ENCODE measurements around the gene RER1. TPM values are rescaled to one million over a fixed set of nuclear protein-coding genes. Genes with fewer than 3 reads are reported as not detected.

Gene RER1
- total RNA-seq, 1 experiment from 2014 or later: 79.8 TPM

DNA sequence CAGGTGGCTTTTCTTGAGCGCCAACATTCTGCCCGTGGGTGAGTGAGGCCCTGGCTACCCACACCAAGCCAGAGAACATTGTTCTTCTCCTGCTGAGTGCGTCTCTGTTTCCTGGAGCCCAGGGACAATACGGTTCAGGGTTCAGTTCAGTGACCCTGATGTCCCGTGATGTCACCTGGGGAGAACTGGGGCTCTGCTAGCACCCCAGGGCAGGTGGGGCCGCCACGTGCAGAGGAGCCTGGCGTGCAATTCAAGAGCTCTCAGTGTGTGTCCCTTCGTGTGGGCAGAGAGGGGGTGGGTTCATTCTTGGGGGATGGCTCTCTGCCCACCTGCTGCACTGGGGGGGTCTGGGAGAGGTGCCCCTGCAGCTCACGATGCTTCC, 38.9 kb downstream of the RER1 start:
- DNase-seq (ENCODE audit: low spot score) (no peak), ATAC-seq (no peak)
- no peak overlapping the region for H3K4me3 Mint-ChIP-seq
- CTCF ChIA-PET: interaction anchor here (1.0 to 1.7 kb wide), 9 partner anchors 10 to 356 kb away, joined by 3 to 9 read pairs (median 4); no protein-coding TSS in a partner anchor
- POLR2A ChIA-PET: no interaction called here
- H3K9me3 Mint-ChIP-seq: peaks cover 11% of the 10 kb centered on the region
- H3K4me1 Mint-ChIP-seq: no peaks in the 10 kb centered on the region
- H3K36me3 Mint-ChIP-seq: no peaks in the 10 kb centered on the region
- H3K27me3 Mint-ChIP-seq (ENCODE audit: low read depth): no peaks in the 10 kb centered on the region
- H3K27ac Mint-ChIP-seq: no peak overlapping the region
- TF ChIP-seq FOXJ3 (CRISPR knock-in tag; IDR thresholded peaks at IDR 0.05; ENCODE audit: borderline replicate concordance): no peak
- TF ChIP-seq, protein P1, sequence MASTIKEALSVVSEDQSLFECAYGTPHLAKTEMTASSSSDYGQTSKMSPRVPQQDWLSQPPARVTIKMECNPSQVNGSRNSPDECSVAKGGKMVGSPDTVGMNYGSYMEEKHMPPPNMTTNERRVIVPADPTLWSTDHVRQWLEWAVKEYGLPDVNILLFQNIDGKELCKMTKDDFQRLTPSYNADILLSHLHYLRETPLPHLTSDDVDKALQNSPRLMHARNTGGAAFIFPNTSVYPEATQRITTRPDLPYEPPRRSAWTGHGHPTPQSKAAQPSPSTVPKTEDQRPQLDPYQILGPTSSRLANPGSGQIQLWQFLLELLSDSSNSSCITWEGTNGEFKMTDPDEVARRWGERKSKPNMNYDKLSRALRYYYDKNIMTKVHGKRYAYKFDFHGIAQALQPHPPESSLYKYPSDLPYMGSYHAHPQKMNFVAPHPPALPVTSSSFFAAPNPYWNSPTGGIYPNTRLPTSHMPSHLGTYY (CRISPR knock-in tag; IDR thresholded peaks at IDR 0.05): no peak
- TF ChIP-seq ZNF263 (CRISPR knock-in tag; IDR thresholded peaks at IDR 0.05; ENCODE audit: low read depth): no peak
- TF ChIP-seq, protein P2, sequence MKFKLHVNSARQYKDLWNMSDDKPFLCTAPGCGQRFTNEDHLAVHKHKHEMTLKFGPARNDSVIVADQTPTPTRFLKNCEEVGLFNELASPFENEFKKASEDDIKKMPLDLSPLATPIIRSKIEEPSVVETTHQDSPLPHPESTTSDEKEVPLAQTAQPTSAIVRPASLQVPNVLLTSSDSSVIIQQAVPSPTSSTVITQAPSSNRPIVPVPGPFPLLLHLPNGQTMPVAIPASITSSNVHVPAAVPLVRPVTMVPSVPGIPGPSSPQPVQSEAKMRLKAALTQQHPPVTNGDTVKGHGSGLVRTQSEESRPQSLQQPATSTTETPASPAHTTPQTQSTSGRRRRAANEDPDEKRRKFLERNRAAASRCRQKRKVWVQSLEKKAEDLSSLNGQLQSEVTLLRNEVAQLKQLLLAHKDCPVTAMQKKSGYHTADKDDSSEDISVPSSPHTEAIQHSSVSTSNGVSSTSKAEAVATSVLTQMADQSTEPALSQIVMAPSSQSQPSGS (CRISPR knock-in tag; IDR thresholded peaks at IDR 0.05; ENCODE audit: borderline replicate concordance, low read depth): no peak
- TF ChIP-seq, protein P3, sequence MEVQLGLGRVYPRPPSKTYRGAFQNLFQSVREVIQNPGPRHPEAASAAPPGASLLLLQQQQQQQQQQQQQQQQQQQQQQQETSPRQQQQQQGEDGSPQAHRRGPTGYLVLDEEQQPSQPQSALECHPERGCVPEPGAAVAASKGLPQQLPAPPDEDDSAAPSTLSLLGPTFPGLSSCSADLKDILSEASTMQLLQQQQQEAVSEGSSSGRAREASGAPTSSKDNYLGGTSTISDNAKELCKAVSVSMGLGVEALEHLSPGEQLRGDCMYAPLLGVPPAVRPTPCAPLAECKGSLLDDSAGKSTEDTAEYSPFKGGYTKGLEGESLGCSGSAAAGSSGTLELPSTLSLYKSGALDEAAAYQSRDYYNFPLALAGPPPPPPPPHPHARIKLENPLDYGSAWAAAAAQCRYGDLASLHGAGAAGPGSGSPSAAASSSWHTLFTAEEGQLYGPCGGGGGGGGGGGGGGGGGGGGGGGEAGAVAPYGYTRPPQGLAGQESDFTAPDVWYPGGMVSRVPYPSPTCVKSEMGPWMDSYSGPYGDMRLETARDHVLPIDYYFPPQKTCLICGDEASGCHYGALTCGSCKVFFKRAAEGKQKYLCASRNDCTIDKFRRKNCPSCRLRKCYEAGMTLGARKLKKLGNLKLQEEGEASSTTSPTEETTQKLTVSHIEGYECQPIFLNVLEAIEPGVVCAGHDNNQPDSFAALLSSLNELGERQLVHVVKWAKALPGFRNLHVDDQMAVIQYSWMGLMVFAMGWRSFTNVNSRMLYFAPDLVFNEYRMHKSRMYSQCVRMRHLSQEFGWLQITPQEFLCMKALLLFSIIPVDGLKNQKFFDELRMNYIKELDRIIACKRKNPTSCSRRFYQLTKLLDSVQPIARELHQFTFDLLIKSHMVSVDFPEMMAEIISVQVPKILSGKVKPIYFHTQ (CRISPR knock-in tag; IDR thresholded peaks at IDR 0.05): no peak
- TF ChIP-seq, protein P4, sequence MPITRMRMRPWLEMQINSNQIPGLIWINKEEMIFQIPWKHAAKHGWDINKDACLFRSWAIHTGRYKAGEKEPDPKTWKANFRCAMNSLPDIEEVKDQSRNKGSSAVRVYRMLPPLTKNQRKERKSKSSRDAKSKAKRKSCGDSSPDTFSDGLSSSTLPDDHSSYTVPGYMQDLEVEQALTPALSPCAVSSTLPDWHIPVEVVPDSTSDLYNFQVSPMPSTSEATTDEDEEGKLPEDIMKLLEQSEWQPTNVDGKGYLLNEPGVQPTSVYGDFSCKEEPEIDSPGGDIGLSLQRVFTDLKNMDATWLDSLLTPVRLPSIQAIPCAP (CRISPR knock-in tag; IDR thresholded peaks at IDR 0.05): no peak
- TF ChIP-seq PRRX2 (CRISPR knock-in tag; IDR thresholded peaks at IDR 0.05): no peak
- TF ChIP-seq, protein P5, sequence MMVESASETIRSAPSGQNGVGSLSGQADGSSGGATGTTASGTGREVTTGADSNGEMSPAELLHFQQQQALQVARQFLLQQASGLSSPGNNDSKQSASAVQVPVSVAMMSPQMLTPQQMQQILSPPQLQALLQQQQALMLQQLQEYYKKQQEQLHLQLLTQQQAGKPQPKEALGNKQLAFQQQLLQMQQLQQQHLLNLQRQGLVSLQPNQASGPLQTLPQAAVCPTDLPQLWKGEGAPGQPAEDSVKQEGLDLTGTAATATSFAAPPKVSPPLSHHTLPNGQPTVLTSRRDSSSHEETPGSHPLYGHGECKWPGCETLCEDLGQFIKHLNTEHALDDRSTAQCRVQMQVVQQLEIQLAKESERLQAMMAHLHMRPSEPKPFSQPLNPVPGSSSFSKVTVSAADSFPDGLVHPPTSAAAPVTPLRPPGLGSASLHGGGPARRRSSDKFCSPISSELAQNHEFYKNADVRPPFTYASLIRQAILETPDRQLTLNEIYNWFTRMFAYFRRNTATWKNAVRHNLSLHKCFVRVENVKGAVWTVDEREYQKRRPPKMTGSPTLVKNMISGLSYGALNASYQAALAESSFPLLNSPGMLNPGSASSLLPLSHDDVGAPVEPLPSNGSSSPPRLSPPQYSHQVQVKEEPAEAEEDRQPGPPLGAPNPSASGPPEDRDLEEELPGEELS (CRISPR knock-in tag; IDR thresholded peaks at IDR 0.05): no peak
- TF ChIP-seq, protein P6, sequence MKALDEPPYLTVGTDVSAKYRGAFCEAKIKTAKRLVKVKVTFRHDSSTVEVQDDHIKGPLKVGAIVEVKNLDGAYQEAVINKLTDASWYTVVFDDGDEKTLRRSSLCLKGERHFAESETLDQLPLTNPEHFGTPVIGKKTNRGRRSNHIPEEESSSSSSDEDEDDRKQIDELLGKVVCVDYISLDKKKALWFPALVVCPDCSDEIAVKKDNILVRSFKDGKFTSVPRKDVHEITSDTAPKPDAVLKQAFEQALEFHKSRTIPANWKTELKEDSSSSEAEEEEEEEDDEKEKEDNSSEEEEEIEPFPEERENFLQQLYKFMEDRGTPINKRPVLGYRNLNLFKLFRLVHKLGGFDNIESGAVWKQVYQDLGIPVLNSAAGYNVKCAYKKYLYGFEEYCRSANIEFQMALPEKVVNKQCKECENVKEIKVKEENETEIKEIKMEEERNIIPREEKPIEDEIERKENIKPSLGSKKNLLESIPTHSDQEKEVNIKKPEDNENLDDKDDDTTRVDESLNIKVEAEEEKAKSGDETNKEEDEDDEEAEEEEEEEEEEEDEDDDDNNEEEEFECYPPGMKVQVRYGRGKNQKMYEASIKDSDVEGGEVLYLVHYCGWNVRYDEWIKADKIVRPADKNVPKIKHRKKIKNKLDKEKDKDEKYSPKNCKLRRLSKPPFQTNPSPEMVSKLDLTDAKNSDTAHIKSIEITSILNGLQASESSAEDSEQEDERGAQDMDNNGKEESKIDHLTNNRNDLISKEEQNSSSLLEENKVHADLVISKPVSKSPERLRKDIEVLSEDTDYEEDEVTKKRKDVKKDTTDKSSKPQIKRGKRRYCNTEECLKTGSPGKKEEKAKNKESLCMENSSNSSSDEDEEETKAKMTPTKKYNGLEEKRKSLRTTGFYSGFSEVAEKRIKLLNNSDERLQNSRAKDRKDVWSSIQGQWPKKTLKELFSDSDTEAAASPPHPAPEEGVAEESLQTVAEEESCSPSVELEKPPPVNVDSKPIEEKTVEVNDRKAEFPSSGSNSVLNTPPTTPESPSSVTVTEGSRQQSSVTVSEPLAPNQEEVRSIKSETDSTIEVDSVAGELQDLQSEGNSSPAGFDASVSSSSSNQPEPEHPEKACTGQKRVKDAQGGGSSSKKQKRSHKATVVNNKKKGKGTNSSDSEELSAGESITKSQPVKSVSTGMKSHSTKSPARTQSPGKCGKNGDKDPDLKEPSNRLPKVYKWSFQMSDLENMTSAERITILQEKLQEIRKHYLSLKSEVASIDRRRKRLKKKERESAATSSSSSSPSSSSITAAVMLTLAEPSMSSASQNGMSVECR (CRISPR knock-in tag; IDR thresholded peaks at IDR 0.05; ENCODE audit: borderline replicate concordance): no peak
- TF ChIP-seq NFYB (CRISPR knock-in tag; conservative IDR thresholded peaks at IDR 0.05; ENCODE audit: low read depth): no peak
- TF ChIP-seq, protein P7, sequence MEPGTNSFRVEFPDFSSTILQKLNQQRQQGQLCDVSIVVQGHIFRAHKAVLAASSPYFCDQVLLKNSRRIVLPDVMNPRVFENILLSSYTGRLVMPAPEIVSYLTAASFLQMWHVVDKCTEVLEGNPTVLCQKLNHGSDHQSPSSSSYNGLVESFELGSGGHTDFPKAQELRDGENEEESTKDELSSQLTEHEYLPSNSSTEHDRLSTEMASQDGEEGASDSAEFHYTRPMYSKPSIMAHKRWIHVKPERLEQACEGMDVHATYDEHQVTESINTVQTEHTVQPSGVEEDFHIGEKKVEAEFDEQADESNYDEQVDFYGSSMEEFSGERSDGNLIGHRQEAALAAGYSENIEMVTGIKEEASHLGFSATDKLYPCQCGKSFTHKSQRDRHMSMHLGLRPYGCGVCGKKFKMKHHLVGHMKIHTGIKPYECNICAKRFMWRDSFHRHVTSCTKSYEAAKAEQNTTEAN (CRISPR knock-in tag; IDR thresholded peaks at IDR 0.05): no peak
- TF ChIP-seq SP1 (CRISPR knock-in tag; conservative IDR thresholded peaks at IDR 0.05): no peak
- TF ChIP-seq JUN (CRISPR knock-in tag; IDR thresholded peaks at IDR 0.05): no peak
- TF ChIP-seq HMGA2 (CRISPR knock-in tag; IDR thresholded peaks at IDR 0.05): no peak
- TF ChIP-seq, protein P8, sequence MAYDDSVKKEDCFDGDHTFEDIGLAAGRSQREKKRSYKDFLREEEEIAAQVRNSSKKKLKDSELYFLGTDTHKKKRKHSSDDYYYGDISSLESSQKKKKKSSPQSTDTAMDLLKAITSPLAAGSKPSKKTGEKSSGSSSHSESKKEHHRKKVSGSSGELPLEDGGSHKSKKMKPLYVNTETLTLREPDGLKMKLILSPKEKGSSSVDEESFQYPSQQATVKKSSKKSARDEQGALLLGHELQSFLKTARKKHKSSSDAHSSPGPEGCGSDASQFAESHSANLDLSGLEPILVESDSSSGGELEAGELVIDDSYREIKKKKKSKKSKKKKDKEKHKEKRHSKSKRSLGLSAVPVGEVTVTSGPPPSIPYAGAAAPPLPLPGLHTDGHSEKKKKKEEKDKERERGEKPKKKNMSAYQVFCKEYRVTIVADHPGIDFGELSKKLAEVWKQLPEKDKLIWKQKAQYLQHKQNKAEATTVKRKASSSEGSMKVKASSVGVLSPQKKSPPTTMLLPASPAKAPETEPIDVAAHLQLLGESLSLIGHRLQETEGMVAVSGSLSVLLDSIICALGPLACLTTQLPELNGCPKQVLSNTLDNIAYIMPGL (CRISPR knock-in tag; IDR thresholded peaks at IDR 0.05): no peak
- TF ChIP-seq, protein P9, sequence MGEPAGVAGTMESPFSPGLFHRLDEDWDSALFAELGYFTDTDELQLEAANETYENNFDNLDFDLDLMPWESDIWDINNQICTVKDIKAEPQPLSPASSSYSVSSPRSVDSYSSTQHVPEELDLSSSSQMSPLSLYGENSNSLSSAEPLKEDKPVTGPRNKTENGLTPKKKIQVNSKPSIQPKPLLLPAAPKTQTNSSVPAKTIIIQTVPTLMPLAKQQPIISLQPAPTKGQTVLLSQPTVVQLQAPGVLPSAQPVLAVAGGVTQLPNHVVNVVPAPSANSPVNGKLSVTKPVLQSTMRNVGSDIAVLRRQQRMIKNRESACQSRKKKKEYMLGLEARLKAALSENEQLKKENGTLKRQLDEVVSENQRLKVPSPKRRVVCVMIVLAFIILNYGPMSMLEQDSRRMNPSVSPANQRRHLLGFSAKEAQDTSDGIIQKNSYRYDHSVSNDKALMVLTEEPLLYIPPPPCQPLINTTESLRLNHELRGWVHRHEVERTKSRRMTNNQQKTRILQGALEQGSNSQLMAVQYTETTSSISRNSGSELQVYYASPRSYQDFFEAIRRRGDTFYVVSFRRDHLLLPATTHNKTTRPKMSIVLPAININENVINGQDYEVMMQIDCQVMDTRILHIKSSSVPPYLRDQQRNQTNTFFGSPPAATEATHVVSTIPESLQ (CRISPR knock-in tag; IDR thresholded peaks at IDR 0.05): no peak
- TF ChIP-seq, protein P10, sequence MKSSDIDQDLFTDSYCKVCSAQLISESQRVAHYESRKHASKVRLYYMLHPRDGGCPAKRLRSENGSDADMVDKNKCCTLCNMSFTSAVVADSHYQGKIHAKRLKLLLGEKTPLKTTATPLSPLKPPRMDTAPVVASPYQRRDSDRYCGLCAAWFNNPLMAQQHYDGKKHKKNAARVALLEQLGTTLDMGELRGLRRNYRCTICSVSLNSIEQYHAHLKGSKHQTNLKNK (CRISPR knock-in tag; IDR thresholded peaks at IDR 0.05): no peak

Measured in WTC11 (cell line).